Calu3 (cell line): ENCODE data around the gene NEURL4. TPM values are rescaled to one million over a fixed set of nuclear protein-coding genes. Genes with fewer than 3 reads are reported as not detected.
"Not testable (repeated sequence)": the region's sequence is repeated elsewhere in the genome, so short reads cannot be mapped to it uniquely, and the experiment has no call there.

Experiments
- BruUV-seq: library from RNA; stranded (reverse); fragments of 400-500 nt; replicated peaks from 2 replicates; lab custom pipeline; 2021; lab: Mats Ljungman, UMichigan
- CTCF ChIA-PET: fragments of 300-600 bp; sonication (Branson Sonifier 250); formaldehyde crosslinking; loops from one replicate; lab custom pipeline; 2022; ENCODE audit warnings: antibody characterized with exemption; lab: Charles Lee
- DNase-seq: peaks from one replicate; pipeline ENCODE4 v3.0.0; 2022
- H3K27ac Mint-ChIP-seq: one replicate; pipeline ENCODE4 v1.8.0; 2022; ENCODE audit warnings: mixed read lengths; ENCODE audit not compliant: unreplicated experiment
- H3K27me3 Mint-ChIP-seq: one replicate; pipeline ENCODE4 v1.8.0; 2022; ENCODE audit warnings: mixed read lengths; ENCODE audit not compliant: unreplicated experiment
- H3K36me3 Mint-ChIP-seq: one replicate; pipeline ENCODE4 v1.8.0; 2022; ENCODE audit warnings: mild to moderate bottlenecking, moderate library complexity, mixed read lengths; ENCODE audit not compliant: insufficient read depth, unreplicated experiment
- H3K4me1 Mint-ChIP-seq: one replicate; pipeline ENCODE4 v1.8.0; 2022; ENCODE audit warnings: mild to moderate bottlenecking, low read depth, mixed read lengths; ENCODE audit not compliant: unreplicated experiment
- H3K4me3 Mint-ChIP-seq: one replicate; pipeline ENCODE4 v1.8.0; 2022; ENCODE audit warnings: mild to moderate bottlenecking, low read depth, moderate library complexity, mixed read lengths; ENCODE audit not compliant: unreplicated experiment
- H3K9me3 Mint-ChIP-seq: one replicate; pipeline ENCODE4 v1.8.0; 2022; ENCODE audit warnings: low read depth, mixed read lengths; ENCODE audit not compliant: unreplicated experiment
- CTCF ChIP-seq: fragments of 200-600 bp; IDR thresholded peaks from one replicate; pipeline ENCODE4 v1.8.0; 2022; ENCODE audit warnings: antibody characterized with exemption; ENCODE audit not compliant: unreplicated experiment
- intact Hi-C: fragments of 100-400 bp; cut with micrococcal nuclease; formaldehyde crosslinking; loops from one replicate; pipeline ENCODE4 v1.10.0; 2022; ENCODE audit not compliant: unreplicated experiment
- total RNA-seq: library from RNA; stranded (reverse); gene quantifications from 2 replicates; pipeline ENCODE4 v1.2.3, GENCODE V29; 2022

Gene NEURL4
- total RNA-seq, 1 experiment from 2014 or later = 31.9 TPM

GRCh38 chr17:7336240-7337175 is 7.4 kb upstream of the NEURL4 start, which contains the start of gene ACAP1:
Gene ACAP1 (plus strand): TSS chr17:7336529. CDS start chr17:7336735, 206 bp downstream.
- TF ChIP-seq CTCF = no peak
- BruUV-seq = no TSS peak
- no peak for DNase-seq
- CTCF ChIA-PET = interaction anchor here (1.7 kb wide), 1 partner anchor 9 kb away, joined by 5 read pairs; no protein-coding TSS in a partner anchor
- H3K4me3 Mint-ChIP-seq = no peak within 1 kb of the TSS
- intact Hi-C loops = no loop called here
- peaks cover 3% of the 10 kb centered on the region for H3K36me3 Mint-ChIP-seq
- H3K4me1 Mint-ChIP-seq = no peaks in the 10 kb centered on the region
- H3K27ac Mint-ChIP-seq = no peak within 1 kb of the TSS
- no peaks in the 10 kb centered on the region for H3K9me3 Mint-ChIP-seq
- peaks cover 27% of the 10 kb centered on the region for H3K27me3 Mint-ChIP-seq

GRCh38 chr17:7335765-7336164 is 6.6 kb upstream of the NEURL4 start:
- H3K9me3 Mint-ChIP-seq, BruUV-seq, H3K4me1 Mint-ChIP-seq, DNase-seq, H3K4me3 Mint-ChIP-seq, H3K27ac Mint-ChIP-seq, intact Hi-C loops, H3K36me3 Mint-ChIP-seq: not testable (repeated sequence)
- peaks cover 20% of the 10 kb centered on the region for H3K27me3 Mint-ChIP-seq
- CTCF ChIA-PET = interaction anchor here (1.7 kb wide), 1 partner anchor 9 kb away, joined by 5 read pairs; no protein-coding TSS in a partner anchor

- no peaks in the 10 kb centered on the region for H3K9me3 Mint-ChIP-seq
- CTCF ChIA-PET = interaction anchor here (1.7 kb wide), 1 partner anchor 10 kb away, joined by 5 read pairs; no protein-coding TSS in a partner anchor
- no peak for TF ChIP-seq CTCF
- intact Hi-C loops = no loop called here
- no peaks in the 10 kb centered on the region for H3K4me1 Mint-ChIP-seq
- no peak for DNase-seq
- no TSS peak for BruUV-seq
- H3K4me3 Mint-ChIP-seq = no peak overlapping the region
- H3K36me3 Mint-ChIP-seq = peaks cover 6% of the 10 kb centered on the region
- H3K27ac Mint-ChIP-seq = no peak overlapping the region
- peaks cover 20% of the 10 kb centered on the region for H3K27me3 Mint-ChIP-seq
Measured at GRCh38 chr17:7334938-7335538, 5.9 kb upstream of the NEURL4 start.

- H3K9me3 Mint-ChIP-seq, H3K4me3 Mint-ChIP-seq, BruUV-seq, intact Hi-C loops, H3K27ac Mint-ChIP-seq, CTCF ChIA-PET, DNase-seq: not testable (repeated sequence)
- Mint-ChIP-seq H3K4me1 (peaks cover 15% of the 10 kb centered on the region), H3K27me3 (peaks cover 20% of the 10 kb centered on the region), H3K36me3 (peaks cover 21% of the 10 kb centered on the region)
Measured at GRCh38 chr17:7332600-7333069, 3.5 kb upstream of the NEURL4 start.

GRCh38 chr17:7332111-7332510 is 3.0 kb upstream of the NEURL4 start:
- H3K36me3 Mint-ChIP-seq = peaks cover 21% of the 10 kb centered on the region
- no peak for DNase-seq
- H3K27me3 Mint-ChIP-seq = peaks cover 20% of the 10 kb centered on the region
- TF ChIP-seq CTCF = no peak
- H3K4me1 Mint-ChIP-seq = peaks cover 16% of the 10 kb centered on the region
- no TSS peak for BruUV-seq
- no peaks in the 10 kb centered on the region for H3K9me3 Mint-ChIP-seq
- intact Hi-C loops = no loop called here
- no peak overlapping the region for H3K27ac Mint-ChIP-seq
- CTCF ChIA-PET = no interaction called here
- no peak overlapping the region for H3K4me3 Mint-ChIP-seq
